Sigmoid colon (tissue), 4 donors: ENCODE data around the gene TRIM25.

Experiments used
- POLR2AphosphoS5 ChIP-seq, 4 donors: sonication (generic); formaldehyde crosslinking; IDR thresholded peaks; one replicate each; pipeline ENCODE4 v1.6.1; 2017; ENCODE audit warnings: antibody characterized with exemption in 4 of 4
- TF ChIP-seq, protein P1 (sequence below), 4 experiments: fragments of 450-650 bp in 3 of 4; fragments of 200-600 bp in 1 of 4; IDR thresholded peaks; one replicate each; pipeline ENCODE4 v1.5.1; 2016 to 2019; ENCODE audit warnings: antibody characterized with exemption in 4 of 4, mild to moderate bottlenecking in 3 of 4, moderate library complexity in 2 of 4

DNA sequence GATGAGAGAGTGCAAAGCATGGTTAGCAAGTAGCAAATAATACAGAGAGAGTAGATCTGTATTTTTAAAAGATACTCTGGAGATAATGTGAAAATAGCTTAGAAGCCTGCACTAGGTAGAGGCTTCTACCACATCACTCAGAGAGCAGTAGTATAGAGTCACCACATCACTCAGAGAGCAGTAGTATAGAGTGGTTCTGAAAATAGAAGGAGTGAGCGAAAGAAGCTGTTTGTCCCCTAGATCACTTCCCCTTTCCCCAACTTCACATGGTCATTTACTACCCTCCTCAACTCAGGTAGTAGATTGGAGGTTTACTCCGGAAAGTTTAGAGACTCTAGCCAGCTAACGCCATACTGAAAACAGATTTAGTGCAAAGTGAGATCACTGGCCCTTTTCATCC lies 62.8 kb downstream of the TRIM25 start:
- TF ChIP-seq, protein P1, sequence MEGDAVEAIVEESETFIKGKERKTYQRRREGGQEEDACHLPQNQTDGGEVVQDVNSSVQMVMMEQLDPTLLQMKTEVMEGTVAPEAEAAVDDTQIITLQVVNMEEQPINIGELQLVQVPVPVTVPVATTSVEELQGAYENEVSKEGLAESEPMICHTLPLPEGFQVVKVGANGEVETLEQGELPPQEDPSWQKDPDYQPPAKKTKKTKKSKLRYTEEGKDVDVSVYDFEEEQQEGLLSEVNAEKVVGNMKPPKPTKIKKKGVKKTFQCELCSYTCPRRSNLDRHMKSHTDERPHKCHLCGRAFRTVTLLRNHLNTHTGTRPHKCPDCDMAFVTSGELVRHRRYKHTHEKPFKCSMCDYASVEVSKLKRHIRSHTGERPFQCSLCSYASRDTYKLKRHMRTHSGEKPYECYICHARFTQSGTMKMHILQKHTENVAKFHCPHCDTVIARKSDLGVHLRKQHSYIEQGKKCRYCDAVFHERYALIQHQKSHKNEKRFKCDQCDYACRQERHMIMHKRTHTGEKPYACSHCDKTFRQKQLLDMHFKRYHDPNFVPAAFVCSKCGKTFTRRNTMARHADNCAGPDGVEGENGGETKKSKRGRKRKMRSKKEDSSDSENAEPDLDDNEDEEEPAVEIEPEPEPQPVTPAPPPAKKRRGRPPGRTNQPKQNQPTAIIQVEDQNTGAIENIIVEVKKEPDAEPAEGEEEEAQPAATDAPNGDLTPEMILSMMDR (IDR thresholded peaks at IDR 0.05) = no peak
- TF ChIP-seq POLR2AphosphoS5 (IDR thresholded peaks at IDR 0.05) = no peak
